Spleen (tissue), 7 donors: ENCODE results near the gene PANK1.

Experiments
- CTCF ChIP-seq, 11 experiments: fragments of 200-600 bp in 7 of 11; fragments of 450-650 bp in 4 of 11; sonication (generic) in 4 of 11; IDR thresholded peaks in 8 of 11; conservative IDR thresholded peaks in 3 of 11; 1 replicate in 7 of 11; 2 replicates in 4 of 11; pipeline versions ENCODE4 v1.4.0 to v1.8.0; 2016 to 2021; ENCODE audit warnings: antibody characterized with exemption in 11 of 11, inconsistent platforms in 4 of 11, mild to moderate bottlenecking in 1 of 11
- POLR2A ChIP-seq, 3 donors: fragments of 450-650 bp; IDR thresholded peaks; one replicate each; pipeline ENCODE4 v1.5.1; 2017; ENCODE audit warnings: antibody characterized with exemption in 3 of 3, mild to moderate bottlenecking in 1 of 3
- donor health status: DM: no; HTN: no; CAD: no; lungs with moderate emphysema.
- donor health status: DM: no; HTN: no; CAD: no.
- donor health status: DM: no; HTN: no; CAD: no.

- TF ChIP-seq CTCF (IDR thresholded peaks at IDR 0.05 in 8 of 11, conservative IDR thresholded peaks at IDR 0.05 in 3 of 11), result no peak
- TF ChIP-seq POLR2A (IDR thresholded peaks at IDR 0.05), result no peak
Observed at GRCh38 chr10:89652806-89653370, 7.8 kb upstream of the PANK1 start.
